ENCODE measurements around the gene SLC39A11. TPM values are rescaled to one million over a fixed set of nuclear protein-coding genes. Genes with fewer than 3 reads are reported as not detected.
"Not testable (repeated sequence)": the region's sequence is repeated elsewhere in the genome, so short reads cannot be mapped to it uniquely, and the experiment has no call there.

The SLC39A11 gene
- polyA plus RNA-seq, 1 of the 3 experiments (the other 2 are of a cell fraction): 23.5 TPM

GRCh38 chr17:72937707-72938106 lies 154.8 kb downstream of the SLC39A11 start:
- DNase-seq: no peak
- no peak overlapping the region for H3K4me2 ChIP-seq
- WGBS (ENCODE audit: low lambda C conversion rate): 93% methylated on average over 5 of the region's 5 CpGs
- TF ChIP-seq, protein P1, sequence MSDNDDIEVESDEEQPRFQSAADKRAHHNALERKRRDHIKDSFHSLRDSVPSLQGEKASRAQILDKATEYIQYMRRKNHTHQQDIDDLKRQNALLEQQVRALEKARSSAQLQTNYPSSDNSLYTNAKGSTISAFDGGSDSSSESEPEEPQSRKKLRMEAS (IDR thresholded peaks at IDR 0.05; ENCODE audit: low read depth): no peak
- no peak for TF ChIP-seq RFX5 (IDR thresholded peaks at IDR 0.05; ENCODE audit: low read length)
- TF ChIP-seq GABPA (IDR thresholded peaks at IDR 0.05; ENCODE audit: low read depth): no peak
- TF ChIP-seq SMC3 (IDR thresholded peaks at IDR 0.05; ENCODE audit: low read depth, low read length): no peak
- TF ChIP-seq MXI1 (IDR thresholded peaks at IDR 0.05; ENCODE audit: low read depth, low read length): no peak
- no peak for TF ChIP-seq CHD2 (IDR thresholded peaks at IDR 0.05; ENCODE audit: low read length, partially characterized antibody)
- no peak for TF ChIP-seq MEF2A (IDR thresholded peaks at IDR 0.05; ENCODE audit: borderline replicate concordance, low read depth)
- TF ChIP-seq RCOR1 (IDR thresholded peaks at IDR 0.05; ENCODE audit: low read length): no peak
- TF ChIP-seq NRF1 (IDR thresholded peaks at IDR 0.05; ENCODE audit: low read depth, low read length): no peak
- TF ChIP-seq FOXM1 (IDR thresholded peaks at IDR 0.05; ENCODE audit: low read depth): no peak
- TF ChIP-seq POLR2AphosphoS5 (IDR thresholded peaks at IDR 0.05; ENCODE audit: low read depth, low read length): no peak
- TF ChIP-seq RXRA (IDR thresholded peaks at IDR 0.05; ENCODE audit: borderline replicate concordance, low read depth): no peak
- TF ChIP-seq, protein P2, sequence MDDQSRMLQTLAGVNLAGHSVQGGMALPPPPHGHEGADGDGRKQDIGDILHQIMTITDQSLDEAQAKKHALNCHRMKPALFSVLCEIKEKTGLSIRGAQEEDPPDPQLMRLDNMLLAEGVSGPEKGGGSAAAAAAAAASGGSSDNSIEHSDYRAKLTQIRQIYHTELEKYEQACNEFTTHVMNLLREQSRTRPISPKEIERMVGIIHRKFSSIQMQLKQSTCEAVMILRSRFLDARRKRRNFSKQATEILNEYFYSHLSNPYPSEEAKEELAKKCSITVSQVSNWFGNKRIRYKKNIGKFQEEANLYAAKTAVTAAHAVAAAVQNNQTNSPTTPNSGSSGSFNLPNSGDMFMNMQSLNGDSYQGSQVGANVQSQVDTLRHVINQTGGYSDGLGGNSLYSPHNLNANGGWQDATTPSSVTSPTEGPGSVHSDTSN (IDR thresholded peaks at IDR 0.05): no peak
- TF ChIP-seq JUND (IDR thresholded peaks at IDR 0.05): no peak
- no peak for TF ChIP-seq USF2 (IDR thresholded peaks at IDR 0.05; ENCODE audit: borderline replicate concordance, low read depth, low read length)
- TF ChIP-seq ZBTB33 (IDR thresholded peaks at IDR 0.05; ENCODE audit: borderline replicate concordance, low read depth): no peak
- TF ChIP-seq, protein P3, sequence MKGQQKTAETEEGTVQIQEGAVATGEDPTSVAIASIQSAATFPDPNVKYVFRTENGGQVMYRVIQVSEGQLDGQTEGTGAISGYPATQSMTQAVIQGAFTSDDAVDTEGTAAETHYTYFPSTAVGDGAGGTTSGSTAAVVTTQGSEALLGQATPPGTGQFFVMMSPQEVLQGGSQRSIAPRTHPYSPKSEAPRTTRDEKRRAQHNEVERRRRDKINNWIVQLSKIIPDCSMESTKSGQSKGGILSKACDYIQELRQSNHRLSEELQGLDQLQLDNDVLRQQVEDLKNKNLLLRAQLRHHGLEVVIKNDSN (IDR thresholded peaks at IDR 0.05; ENCODE audit: borderline replicate concordance, low read depth): no peak
- TF ChIP-seq ELF1 (IDR thresholded peaks at IDR 0.05): no peak
- no peak overlapping the region for H2AFZ ChIP-seq (ENCODE audit: low read depth)
- no peaks in the 10 kb centered on the region for H4K20me1 ChIP-seq (ENCODE audit: insufficient read depth)
- H3K9me3 ChIP-seq: no peaks in the 10 kb centered on the region
- no peaks in the 10 kb centered on the region for H3K9me2 ChIP-seq
- ChIA-PET CTCF (interaction anchor here (1.0 to 2.3 kb wide), 8 partner anchors 11 to 252 kb away, joined by 3 to 9 read pairs (median 4); no protein-coding TSS in a partner anchor), POLR2A (interaction anchor here (0.9 kb wide), 1 partner anchor 15 kb away, joined by 3 read pairs; no protein-coding TSS in a partner anchor)
- H3K9ac ChIP-seq: no peak overlapping the region
- no peaks in the 10 kb centered on the region for H3F3A ChIP-seq (replicated peaks; ENCODE audit: insufficient read depth)
- no peak overlapping the region for H3K4me3 ChIP-seq (ENCODE audit: low read depth in 2 of 2, low read length in 1 of 2)
- no peaks in the 10 kb centered on the region; the same call in 1 of the 2 replicates for H3K79me2 ChIP-seq (ENCODE audit: insufficient read depth)
- H3K36me3 ChIP-seq (replicated peaks in 1 of 2; ENCODE audit: control insufficient read depth in 1 of 2, insufficient read depth in 2 of 2, low read length in 1 of 2): no peaks in the 10 kb centered on the region
- no peak overlapping the region for H3K27ac ChIP-seq (ENCODE audit: low read depth in 2 of 2, low read length in 1 of 2)
- peaks cover 0 to 4% of the 10 kb centered on the region in 2 experiments; a peak in 2 of 4 replicates for H3K4me1 ChIP-seq (ENCODE audit: control insufficient read depth in 1 of 2, insufficient read depth in 2 of 2, low read depth in 1 of 2, low read length in 1 of 2)
- H3K27me3 ChIP-seq (ENCODE audit: insufficient read depth): no peaks in the 10 kb centered on the region

GRCh38 chr17:72937254-72937653 lies 155.2 kb downstream of the SLC39A11 start:
- H3K4me3 ChIP-seq (ENCODE audit: low read depth in 2 of 2, low read length in 1 of 2); H3K9me3 ChIP-seq; H2AFZ ChIP-seq (ENCODE audit: low read depth); DNase-seq; H3K27me3 ChIP-seq (ENCODE audit: insufficient read depth); H3K4me2 ChIP-seq; H3K27ac ChIP-seq (ENCODE audit: low read depth in 2 of 2, low read length in 1 of 2); H3K4me1 ChIP-seq (ENCODE audit: control insufficient read depth in 1 of 2, insufficient read depth in 2 of 2, low read depth in 1 of 2, low read length in 1 of 2); H3K9me2 ChIP-seq; H3F3A ChIP-seq (replicated peaks; ENCODE audit: insufficient read depth); H3K36me3 ChIP-seq (replicated peaks in 1 of 2; ENCODE audit: control insufficient read depth in 1 of 2, insufficient read depth in 2 of 2, low read length in 1 of 2); H3K79me2 ChIP-seq (ENCODE audit: insufficient read depth); H4K20me1 ChIP-seq (ENCODE audit: insufficient read depth); H3K9ac ChIP-seq: not testable (repeated sequence)
- ChIA-PET POLR2A (interaction anchor here (0.9 kb wide), 1 partner anchor 16 kb away, joined by 3 read pairs; no protein-coding TSS in a partner anchor), CTCF (interaction anchor here (0.7 to 2.3 kb wide), 7 partner anchors 11 to 252 kb away, joined by 3 to 9 read pairs (median 4); no protein-coding TSS in a partner anchor)
- 90% methylated on average over 8 of the region's 8 CpGs for WGBS (ENCODE audit: low lambda C conversion rate)
